HG03108 (cell line): ENCODE results near the gene FASLG.

Experiments used
- ATAC-seq: cut with Tn5 transposase; IDR thresholded peaks from one replicate; pipeline ENCODE4 v1.9.1; 2021; ENCODE audit warnings: moderate library complexity; ENCODE audit not compliant: unreplicated experiment

FASLG gene

GRCh38 chr1:172642970-172643369 is 15.9 kb upstream of the FASLG start:
- no peak for ATAC-seq

- ATAC-seq: no peak
Measured at GRCh38 chr1:172646653-172647052, 12.2 kb upstream of the FASLG start.

- ATAC-seq: no peak
Measured at GRCh38 chr1:172647110-172647564, 11.8 kb upstream of the FASLG start.

- ATAC-seq: no peak
Measured at GRCh38 chr1:172647987-172648386, 10.9 kb upstream of the FASLG start.

- no peak for ATAC-seq
Measured at GRCh38 chr1:172650474-172651193, 8.3 kb upstream of the FASLG start.

- no peak for ATAC-seq
Measured at GRCh38 chr1:172653015-172653709, 5.7 kb upstream of the FASLG start.

- no peak for ATAC-seq
Measured at GRCh38 chr1:172654535-172654934, 4.4 kb upstream of the FASLG start.

- no peak for ATAC-seq
Measured at GRCh38 chr1:172656576-172656975, 2.3 kb upstream of the FASLG start.

- no peak for ATAC-seq
Measured at GRCh38 chr1:172657586-172657985, 1.3 kb upstream of the FASLG start.

- no peak for ATAC-seq
Measured at GRCh38 chr1:172661107-172661506, 2.2 kb downstream of the FASLG start.

GRCh38 chr1:172662464-172663109 is 3.7 kb downstream of the FASLG start:
- ATAC-seq: peak; percentile 88

- no peak for ATAC-seq
Measured at GRCh38 chr1:172663732-172664131, 4.8 kb downstream of the FASLG start.

- no peak for ATAC-seq
Measured at GRCh38 chr1:172668097-172668496, 9.2 kb downstream of the FASLG start.

- ATAC-seq: no peak
Measured at GRCh38 chr1:172669011-172669410, 10.1 kb downstream of the FASLG start.

GRCh38 chr1:172670316-172670715 is 11.4 kb downstream of the FASLG start:
- ATAC-seq: no peak

- no peak for ATAC-seq
Measured at GRCh38 chr1:172670791-172671190, 11.9 kb downstream of the FASLG start.

- ATAC-seq: no peak
Measured at GRCh38 chr1:172671591-172671990, 12.7 kb downstream of the FASLG start.

GRCh38 chr1:172672720-172673119 is 13.8 kb downstream of the FASLG start:
- no peak for ATAC-seq

- ATAC-seq: no peak
Measured at GRCh38 chr1:172673761-172674160, 14.9 kb downstream of the FASLG start.

GRCh38 chr1:172674831-172675613 is 16.1 kb downstream of the FASLG start:
- no peak for ATAC-seq
